Stomach (tissue), 9 donors: ENCODE measurements around the gene FUCA1. TPM values are rescaled to one million over a fixed set of nuclear protein-coding genes. Genes with fewer than 3 reads are reported as not detected.

Source experiments
- DNase-seq, 2 donors: peaks; one replicate each; pipeline versions ENCODE4 v3.0.0 to v3.0.0-alpha.2; 2013 to 2019
- H3K27ac ChIP-seq, 5 donors: fragments of 200-600 bp in 4 of 5; sonication (generic) in 4 of 5; one replicate each; pipeline ENCODE4 v1.5.1; 2013 to 2019; ENCODE audit warnings: mild to moderate bottlenecking in 1 of 5, moderate library complexity in 1 of 5
- H3K27me3 ChIP-seq, 3 donors: fragments of 200-600 bp; sonication (generic); one replicate each; pipeline ENCODE4 v1.5.1; 2017 to 2019; ENCODE audit warnings: mixed run types in 1 of 3
- H3K36me3 ChIP-seq, 4 donors: fragments of 200-600 bp; sonication (generic); 1 replicate in 3 of 4; 2 replicates in 1 of 4; pipeline ENCODE4 v1.5.1; 2016 to 2019
- H3K4me1 ChIP-seq, 4 donors: fragments of 200-600 bp; sonication (generic); one replicate each; pipeline ENCODE4 v1.5.1; 2016 to 2019
- H3K4me3 ChIP-seq, 4 donors: fragments of 200-600 bp; sonication (generic) in 3 of 4; one replicate each; pipeline ENCODE4 v1.5.1; 2016 to 2019; ENCODE audit warnings: mild to moderate bottlenecking in 1 of 4
- H3K9me3 ChIP-seq, 4 donors: fragments of 200-600 bp; sonication (generic); one replicate each; pipeline ENCODE4 v1.5.1; 2016 to 2019
- CTCF ChIP-seq, 7 experiments: fragments of 450-650 bp in 4 of 7; fragments of 200-600 bp in 3 of 7; sonication (generic) in 3 of 7; IDR thresholded peaks; one replicate each; pipeline ENCODE4 v1.5.1; 2016 to 2019; ENCODE audit warnings: antibody characterized with exemption in 7 of 7, control low read depth in 2 of 7, mild to moderate bottlenecking in 1 of 7
- EP300 ChIP-seq: sonication (generic); formaldehyde crosslinking; IDR thresholded peaks from one replicate; pipeline ENCODE4 v1.6.1; 2017; ENCODE audit warnings: antibody characterized with exemption
- POLR2A ChIP-seq, 4 donors: fragments of 450-650 bp; IDR thresholded peaks; one replicate each; pipeline ENCODE4 v1.6.1; 2016; ENCODE audit warnings: antibody characterized with exemption in 4 of 4, control low read depth in 2 of 4, mild to moderate bottlenecking in 1 of 4, moderate library complexity in 1 of 4
- POLR2AphosphoS5 ChIP-seq, 3 donors: sonication (generic); formaldehyde crosslinking; IDR thresholded peaks; one replicate each; pipeline ENCODE4 v1.6.1; 2016; ENCODE audit warnings: antibody characterized with exemption in 3 of 3
- WGBS, 5 donors: extraction: QIAGEN DNeasy Blood & Tissue Kit in 3 of 5; methylation state at CpG; one replicate each; pipeline versions ENCODE4 v1.1.5 to v1.1.7; 2013 to 2018; 5-methylcytosine and 5-hydroxymethylcytosine counted together
- intact Hi-C: fragments of 100-400 bp; cut with DNase I; formaldehyde crosslinking; loops from one replicate; pipeline ENCODE4 v1.15.1; 2023; ENCODE audit warnings: low total_unique reads
- polyA plus RNA-seq, 3 donors: library from polyadenylated mRNA; stranded (reverse); fragments of 200-250 nt; gene quantifications; one replicate each; pipeline ENCODE4 v1.2.3, GENCODE V29; 2013
- total RNA-seq, 5 donors: library from RNA; depleted of rRNA; stranded (reverse); fragments of >200 nt; gene quantifications; one replicate each; pipeline versions ENCODE4 v1.1.0 to v1.2.3, GENCODE V29; 2014 to 2016
- donor health status: healthy with polysubstance abuse.
- donor health status: Bipolar disorder and iron deficiency.
- donor health status: healthy.

FUCA1 gene
- total and polyA plus RNA-seq, 8 donors, result 4.1 to 80.0 (median 23.0) TPM

DNA sequence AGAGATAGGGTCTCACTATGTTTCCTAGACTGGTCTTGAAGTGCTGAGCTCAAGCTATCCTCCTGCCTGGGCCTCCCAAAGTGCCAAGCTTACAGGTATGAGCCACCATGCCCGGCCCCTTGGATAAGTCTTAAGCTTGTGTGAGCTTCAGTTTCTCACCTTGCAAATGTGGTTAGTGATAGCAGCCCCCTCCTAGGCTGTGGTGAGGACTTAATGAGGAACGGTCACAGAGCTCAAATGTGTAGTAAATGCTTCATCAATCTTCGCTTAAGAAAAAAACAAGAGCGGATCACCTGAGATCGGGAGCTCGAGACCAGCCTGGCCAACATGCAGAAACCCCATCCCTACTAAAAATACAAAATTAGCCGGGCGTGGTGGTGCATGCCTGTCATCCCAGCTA is 42.1 kb upstream of the FUCA1 start:
- Histone ChIP-seq H3K27me3 (peaks cover 0 to 13% (median 0%) of the 10 kb centered on the region in 3 donors), H3K4me3 (no peak overlapping the region), H3K9me3 (no peaks in the 10 kb centered on the region), H3K27ac (no peak overlapping the region), H3K36me3 (no peaks in the 10 kb centered on the region), H3K4me1 (peaks cover 6 to 27% (median 9%) of the 10 kb centered on the region in 4 donors)
- no peak for TF ChIP-seq CTCF (IDR thresholded peaks at IDR 0.05)
- TF ChIP-seq POLR2AphosphoS5 (IDR thresholded peaks at IDR 0.05), result no peak
- no peak for TF ChIP-seq EP300
- TF ChIP-seq POLR2A (IDR thresholded peaks at IDR 0.05), result no peak
- intact Hi-C loops, result no loop called here
- no peak for DNase-seq
- 88 to 93% (median 91%) methylated on average over 8 of the region's 8 CpGs for WGBS, 5 donors

DNA sequence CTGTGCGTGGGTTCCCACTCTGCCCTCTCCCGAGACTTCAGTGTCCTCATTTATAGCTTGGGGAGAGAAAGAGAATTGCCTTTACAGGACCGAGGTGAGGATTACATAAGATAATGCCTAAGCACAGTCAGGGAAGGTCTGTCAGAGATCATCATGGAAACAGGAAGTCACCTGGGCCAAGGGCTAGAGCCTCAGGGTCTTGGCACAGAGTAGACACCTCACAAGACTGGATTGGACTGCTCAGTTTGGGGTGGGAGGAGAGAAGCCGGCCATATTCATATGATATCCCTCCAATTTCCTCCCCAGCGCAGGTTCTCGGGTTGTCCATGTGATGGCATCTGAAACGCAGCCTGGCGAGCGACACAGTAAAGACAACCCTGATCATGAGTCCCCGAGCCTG is 41.3 kb upstream of the FUCA1 start:
- WGBS, 5 donors, result 56 to 83% (median 75%) methylated on average over 9 to 10 of the region's 10 CpGs
- no peak for TF ChIP-seq POLR2AphosphoS5 (IDR thresholded peaks at IDR 0.05)
- no peak for TF ChIP-seq EP300
- no peak for TF ChIP-seq POLR2A (IDR thresholded peaks at IDR 0.05)
- no peak for TF ChIP-seq CTCF (IDR thresholded peaks at IDR 0.05)
- H3K4me3 ChIP-seq, result no peak overlapping the region
- H3K27ac ChIP-seq, result peak overlapping the region in 1 of 5 donors; percentile 12
- peaks cover 0 to 18% (median 0%) of the 10 kb centered on the region in 3 donors for H3K27me3 ChIP-seq
- DNase-seq, result no peak
- H3K36me3 ChIP-seq, result no peaks in the 10 kb centered on the region
- H3K9me3 ChIP-seq, result no peaks in the 10 kb centered on the region
- intact Hi-C loops, result no loop called here
- peaks cover 6 to 27% (median 9%) of the 10 kb centered on the region in 4 donors for H3K4me1 ChIP-seq

DNA sequence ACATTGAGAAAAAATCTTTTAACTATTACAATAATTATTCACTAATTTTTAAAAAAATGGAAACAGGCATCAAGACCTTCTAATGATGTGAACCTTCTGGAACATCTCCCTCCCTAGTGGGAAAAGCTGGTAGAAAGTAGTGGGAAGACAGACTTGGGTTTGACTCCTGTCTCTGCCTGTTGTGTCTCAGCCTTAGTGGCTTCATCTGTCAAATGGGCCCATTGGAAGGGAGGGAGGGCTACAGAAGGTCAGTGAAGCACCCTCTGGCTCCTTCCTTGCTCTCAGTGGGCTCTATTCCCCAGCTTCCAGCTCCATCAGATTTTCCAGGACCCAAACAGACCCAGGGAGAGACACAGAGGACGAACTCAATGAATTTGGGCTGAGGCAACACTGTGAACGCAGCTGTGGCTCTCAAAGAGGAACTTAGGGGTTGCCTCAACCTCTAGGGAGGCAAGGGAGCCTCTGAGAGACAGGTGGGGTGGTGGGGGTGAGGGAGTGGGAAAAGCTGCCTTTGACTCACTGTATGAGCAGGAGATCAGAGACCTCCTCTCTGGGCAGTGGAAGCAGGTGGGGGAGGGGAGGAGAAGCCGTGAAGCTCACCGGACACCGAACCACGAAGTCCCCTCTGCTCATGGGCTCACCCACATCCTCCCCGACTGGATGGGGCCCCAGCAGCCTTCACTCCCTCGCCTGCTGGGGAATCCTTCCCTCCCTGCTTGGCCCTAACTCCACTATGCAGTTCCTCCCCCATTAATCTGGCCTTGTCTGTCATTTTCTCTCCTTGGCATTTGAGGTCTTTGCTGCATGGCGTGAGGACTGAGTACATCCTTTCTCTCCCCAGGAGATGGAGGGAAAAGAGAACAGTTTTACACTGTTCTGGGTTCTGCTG is 40.6 kb upstream of the FUCA1 start:
- WGBS, 5 donors, result 59 to 74% (median 61%) methylated on average over 6 to 9 of the region's 9 CpGs
- no peak for TF ChIP-seq EP300
- TF ChIP-seq CTCF (IDR thresholded peaks at IDR 0.05), result no peak
- no peak for TF ChIP-seq POLR2AphosphoS5 (IDR thresholded peaks at IDR 0.05)
- TF ChIP-seq POLR2A (IDR thresholded peaks at IDR 0.05), result no peak
- intact Hi-C loops, result no loop called here
- H3K4me3 ChIP-seq, result no peak overlapping the region
- H3K27ac ChIP-seq, result peak overlapping the region in 1 of 5 donors; percentile 12
- peak in 1 of 2 donors; percentile 49 for DNase-seq
- H3K27me3 ChIP-seq, result peaks cover 0 to 25% (median 4%) of the 10 kb centered on the region in 3 donors
- H3K4me1 ChIP-seq, result peaks cover 6 to 23% (median 9%) of the 10 kb centered on the region in 4 donors
- no peaks in the 10 kb centered on the region for H3K9me3 ChIP-seq
- no peaks in the 10 kb centered on the region for H3K36me3 ChIP-seq

DNA sequence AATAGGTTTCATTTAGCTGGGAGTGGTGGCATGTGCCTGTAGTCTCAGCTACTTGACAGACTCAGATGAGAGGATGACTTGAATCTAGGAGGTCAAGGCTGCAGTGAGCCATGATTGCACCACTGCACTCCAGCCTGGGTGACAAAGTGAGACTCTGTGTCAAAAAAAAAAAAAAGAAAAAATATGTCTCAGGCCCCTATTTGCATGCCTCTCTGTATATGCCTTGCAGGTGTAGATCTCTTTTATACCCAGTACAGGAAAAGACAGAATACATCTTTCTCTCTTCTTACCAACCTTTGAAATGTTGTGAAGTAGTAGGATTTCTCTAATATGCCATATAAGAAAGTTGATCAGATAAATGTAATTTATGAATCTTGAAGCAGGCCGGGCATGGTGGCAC is 38.6 kb upstream of the FUCA1 start:
- intact Hi-C loops, result no loop called here
- WGBS, 5 donors, result 68 to 91% (median 75%) methylated on average over 1 of the region's 1 CpG
- peaks cover 11 to 28% (median 17%) of the 10 kb centered on the region in 4 donors for H3K4me1 ChIP-seq
- H3K4me3 ChIP-seq, result no peak overlapping the region
- TF ChIP-seq POLR2A (IDR thresholded peaks at IDR 0.05) (no peak), CTCF (IDR thresholded peaks at IDR 0.05) (no peak), EP300 (no peak)
- no peak overlapping the region for H3K27ac ChIP-seq
- H3K27me3 ChIP-seq, result peaks cover 0 to 43% (median 12%) of the 10 kb centered on the region in 3 donors
- DNase-seq, result no peak
- H3K9me3 ChIP-seq, result no peaks in the 10 kb centered on the region
- H3K36me3 ChIP-seq, result no peaks in the 10 kb centered on the region
